ENCODE results near the gene RHNO1. TPM values are rescaled to one million over a fixed set of nuclear protein-coding genes. Genes with fewer than 3 reads are reported as not detected.

RHNO1 gene
- total RNA-seq, 4 donors from 2014 or later, result 17.2 to 33.1 (median 21.0) TPM

DNA sequence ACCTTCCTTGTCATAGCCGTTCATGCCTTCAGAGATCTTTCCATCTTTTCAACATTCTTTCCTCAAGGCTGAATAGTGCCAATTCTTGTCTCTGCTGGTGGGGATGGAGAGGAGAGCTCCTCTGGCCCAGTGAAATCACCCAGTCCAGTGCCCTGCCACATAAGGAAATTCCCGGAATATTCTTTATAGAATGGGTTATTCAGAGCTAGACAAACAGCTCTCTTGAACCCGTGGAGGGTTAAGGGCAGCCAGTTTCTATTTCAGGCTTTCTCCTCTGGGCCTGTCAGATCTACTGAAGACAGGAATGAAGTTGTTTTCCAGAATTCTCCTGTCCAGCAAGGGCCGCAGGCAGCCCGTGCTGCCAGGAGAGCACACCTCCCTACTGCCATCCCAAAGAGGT is 34.1 kb upstream of the RHNO1 start:
- 79% methylated on average over 5 of the region's 5 CpGs for WGBS
- no peak for DNase-seq (ENCODE audit: low spot score in 2 of 2)
- H3K4me3 ChIP-seq, result no peak overlapping the region
- peaks cover 3% of the 10 kb centered on the region for H3K4me1 ChIP-seq
- H3K9me3 ChIP-seq, result no peaks in the 10 kb centered on the region
- H3K36me3 ChIP-seq, result peaks cover 29% of the 10 kb centered on the region
- no peak for TF ChIP-seq POLR2AphosphoS5 (IDR thresholded peaks at IDR 0.05)
- TF ChIP-seq POLR2A (IDR thresholded peaks at IDR 0.05), result no peak
- TF ChIP-seq, protein P1, sequence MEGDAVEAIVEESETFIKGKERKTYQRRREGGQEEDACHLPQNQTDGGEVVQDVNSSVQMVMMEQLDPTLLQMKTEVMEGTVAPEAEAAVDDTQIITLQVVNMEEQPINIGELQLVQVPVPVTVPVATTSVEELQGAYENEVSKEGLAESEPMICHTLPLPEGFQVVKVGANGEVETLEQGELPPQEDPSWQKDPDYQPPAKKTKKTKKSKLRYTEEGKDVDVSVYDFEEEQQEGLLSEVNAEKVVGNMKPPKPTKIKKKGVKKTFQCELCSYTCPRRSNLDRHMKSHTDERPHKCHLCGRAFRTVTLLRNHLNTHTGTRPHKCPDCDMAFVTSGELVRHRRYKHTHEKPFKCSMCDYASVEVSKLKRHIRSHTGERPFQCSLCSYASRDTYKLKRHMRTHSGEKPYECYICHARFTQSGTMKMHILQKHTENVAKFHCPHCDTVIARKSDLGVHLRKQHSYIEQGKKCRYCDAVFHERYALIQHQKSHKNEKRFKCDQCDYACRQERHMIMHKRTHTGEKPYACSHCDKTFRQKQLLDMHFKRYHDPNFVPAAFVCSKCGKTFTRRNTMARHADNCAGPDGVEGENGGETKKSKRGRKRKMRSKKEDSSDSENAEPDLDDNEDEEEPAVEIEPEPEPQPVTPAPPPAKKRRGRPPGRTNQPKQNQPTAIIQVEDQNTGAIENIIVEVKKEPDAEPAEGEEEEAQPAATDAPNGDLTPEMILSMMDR (IDR thresholded peaks at IDR 0.05), result no peak
- TF ChIP-seq EP300 (IDR thresholded peaks at IDR 0.05), result no peak
- H3K27me3 ChIP-seq, result no peaks in the 10 kb centered on the region
- H3K27ac ChIP-seq, result no peak overlapping the region

DNA sequence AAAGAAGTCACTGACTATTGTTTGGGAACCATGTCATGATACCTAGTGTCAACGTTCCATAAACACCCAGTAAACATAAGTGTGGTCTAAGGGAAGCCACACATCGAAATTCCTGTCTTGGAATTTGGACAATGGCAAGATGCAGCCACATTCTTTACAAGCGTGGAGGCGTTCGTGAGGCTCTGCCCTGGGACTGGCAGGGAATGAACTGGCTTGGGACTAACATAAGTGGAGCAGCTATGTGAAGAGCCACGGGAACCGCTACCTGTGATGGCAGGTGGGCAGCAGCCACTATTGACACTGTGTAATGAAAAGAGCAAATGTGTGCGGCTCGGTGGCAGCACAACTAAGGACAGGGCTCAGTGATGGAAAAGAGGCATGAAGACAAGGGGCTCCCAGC is 32.2 kb upstream of the RHNO1 start:
- H3K27me3 ChIP-seq, result no peaks in the 10 kb centered on the region
- no peak for TF ChIP-seq POLR2AphosphoS5 (IDR thresholded peaks at IDR 0.05)
- TF ChIP-seq POLR2A (IDR thresholded peaks at IDR 0.05), result no peak
- no peak for TF ChIP-seq EP300 (IDR thresholded peaks at IDR 0.05)
- TF ChIP-seq, protein P1 (IDR thresholded peaks at IDR 0.05), result no peak
- H3K4me3 ChIP-seq, result no peak overlapping the region
- 85% methylated on average over 9 of the region's 9 CpGs for WGBS
- no peaks in the 10 kb centered on the region for H3K9me3 ChIP-seq
- peaks cover 31% of the 10 kb centered on the region for H3K36me3 ChIP-seq
- no peak overlapping the region for H3K27ac ChIP-seq
- DNase-seq (ENCODE audit: low spot score in 2 of 2), result no peak
- H3K4me1 ChIP-seq, result peaks cover 3% of the 10 kb centered on the region

DNA sequence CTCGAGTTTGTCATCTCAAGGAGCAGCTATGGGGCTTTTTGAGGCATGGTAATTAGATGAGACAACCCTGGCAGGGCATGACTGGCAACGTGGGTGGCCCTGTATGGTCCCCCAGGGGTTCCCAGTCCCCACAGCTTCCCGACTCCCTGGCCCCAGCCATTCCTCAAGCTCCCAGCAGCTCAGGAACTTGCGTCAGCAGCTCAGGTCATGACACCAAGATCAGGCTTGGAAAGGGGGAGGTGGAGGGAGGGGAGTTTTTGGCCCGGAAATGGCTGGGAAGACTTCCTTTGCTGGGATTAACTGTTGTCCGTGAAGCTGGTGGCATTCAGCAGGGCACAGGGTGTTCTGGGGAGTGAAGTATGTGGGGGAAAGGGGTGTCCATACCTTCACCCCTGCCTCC is 31.7 kb upstream of the RHNO1 start:
- Histone ChIP-seq H3K27me3 (no peaks in the 10 kb centered on the region), H3K36me3 (peaks cover 34% of the 10 kb centered on the region), H3K9me3 (no peaks in the 10 kb centered on the region), H3K4me3 (no peak overlapping the region), H3K27ac (no peak overlapping the region), H3K4me1 (peaks cover 3% of the 10 kb centered on the region)
- TF ChIP-seq POLR2A (IDR thresholded peaks at IDR 0.05) (no peak), EP300 (IDR thresholded peaks at IDR 0.05) (no peak), POLR2AphosphoS5 (IDR thresholded peaks at IDR 0.05) (no peak)
- TF ChIP-seq, protein P1 (IDR thresholded peaks at IDR 0.05), result no peak
- DNase-seq (ENCODE audit: low spot score in 2 of 2), result no peak
- WGBS, result 38% methylated on average over 6 of the region's 6 CpGs

DNA sequence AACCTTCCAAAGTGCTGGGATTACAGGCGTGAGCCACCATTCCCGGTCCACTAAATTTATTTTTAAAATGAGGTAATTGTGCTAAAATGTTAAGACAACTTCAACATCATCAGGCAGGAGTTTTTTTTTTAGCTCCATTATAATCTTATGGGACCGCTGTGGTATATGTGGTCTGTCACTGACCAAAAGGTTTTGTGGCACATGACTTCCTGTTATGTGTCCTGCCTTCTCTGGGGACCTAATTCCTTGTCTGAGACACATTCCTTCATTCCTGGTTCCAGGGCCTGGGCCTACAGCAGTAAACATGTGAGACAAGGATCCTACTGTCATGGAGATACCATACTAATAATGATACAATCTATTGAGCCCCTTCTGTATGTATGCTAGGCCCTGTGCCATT is 25.1 kb upstream of the RHNO1 start:
- H3K4me1 ChIP-seq, result no peaks in the 10 kb centered on the region
- 91% methylated on average over 3 of the region's 3 CpGs for WGBS
- TF ChIP-seq, protein P1 (IDR thresholded peaks at IDR 0.05), result no peak
- TF ChIP-seq EP300 (IDR thresholded peaks at IDR 0.05) (no peak), POLR2A (IDR thresholded peaks at IDR 0.05) (no peak)

DNA sequence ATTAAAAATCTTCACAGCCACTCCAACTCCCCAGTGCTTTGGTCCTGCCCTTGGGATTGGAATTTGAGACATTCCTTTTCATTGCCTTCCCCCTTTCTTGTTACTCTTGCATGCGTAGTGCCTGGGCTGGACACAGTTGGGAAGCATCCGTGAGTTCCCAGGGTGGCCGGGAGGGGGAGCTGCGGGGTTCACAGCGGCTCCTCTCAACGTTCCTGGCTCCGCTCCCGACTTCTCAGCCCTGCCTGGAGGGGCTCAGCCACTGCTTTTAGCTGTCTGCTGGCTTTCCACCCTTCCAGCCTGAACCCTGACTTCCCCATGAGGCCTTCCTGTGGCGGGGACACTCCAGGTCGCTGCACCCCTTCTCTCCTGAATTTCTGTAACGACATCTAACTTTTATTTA is 23.4 kb upstream of the RHNO1 start:
- Histone ChIP-seq H3K9me3 (no peaks in the 10 kb centered on the region), H3K27me3 (no peaks in the 10 kb centered on the region), H3K4me1 (no peaks in the 10 kb centered on the region), H3K27ac (no peak overlapping the region), H3K36me3 (peaks cover 17% of the 10 kb centered on the region), H3K4me3 (no peak overlapping the region)
- WGBS, result 27% methylated on average over 11 of the region's 11 CpGs
- TF ChIP-seq EP300 (IDR thresholded peaks at IDR 0.05), result no peak
- TF ChIP-seq, protein P1 (IDR thresholded peaks at IDR 0.05), result peak; percentile 66 to 89
- TF ChIP-seq POLR2AphosphoS5 (IDR thresholded peaks at IDR 0.05), result no peak
- TF ChIP-seq POLR2A (IDR thresholded peaks at IDR 0.05), result no peak
- DNase-seq (ENCODE audit: low spot score in 2 of 2), result peak; percentile 83 to 87

More for the DNA sequence above, 25.1 kb upstream of the RHNO1 start:
- Histone ChIP-seq H3K9me3 (no peaks in the 10 kb centered on the region), H3K27ac (no peak overlapping the region), H3K27me3 (no peaks in the 10 kb centered on the region), H3K36me3 (peaks cover 9% of the 10 kb centered on the region), H3K4me3 (no peak overlapping the region)
- no peak for DNase-seq (ENCODE audit: low spot score in 2 of 2)

Data from suprapubic skin (tissue), 4 donors.